Stimulated activated CD8-positive, alpha-beta memory T cell treated with anti-CD3 and anti-CD28 coated beads, Interleukin-15, amount 100 ng/mL, for 24 hours (primary cell): ENCODE results near the gene CTLA4.

Experiments
- DNase-seq: peaks from one replicate; pipeline ENCODE4 v3.0.0-alpha.2; 2020; ENCODE audit warnings: low read depth

The CTLA4 gene

DNA sequence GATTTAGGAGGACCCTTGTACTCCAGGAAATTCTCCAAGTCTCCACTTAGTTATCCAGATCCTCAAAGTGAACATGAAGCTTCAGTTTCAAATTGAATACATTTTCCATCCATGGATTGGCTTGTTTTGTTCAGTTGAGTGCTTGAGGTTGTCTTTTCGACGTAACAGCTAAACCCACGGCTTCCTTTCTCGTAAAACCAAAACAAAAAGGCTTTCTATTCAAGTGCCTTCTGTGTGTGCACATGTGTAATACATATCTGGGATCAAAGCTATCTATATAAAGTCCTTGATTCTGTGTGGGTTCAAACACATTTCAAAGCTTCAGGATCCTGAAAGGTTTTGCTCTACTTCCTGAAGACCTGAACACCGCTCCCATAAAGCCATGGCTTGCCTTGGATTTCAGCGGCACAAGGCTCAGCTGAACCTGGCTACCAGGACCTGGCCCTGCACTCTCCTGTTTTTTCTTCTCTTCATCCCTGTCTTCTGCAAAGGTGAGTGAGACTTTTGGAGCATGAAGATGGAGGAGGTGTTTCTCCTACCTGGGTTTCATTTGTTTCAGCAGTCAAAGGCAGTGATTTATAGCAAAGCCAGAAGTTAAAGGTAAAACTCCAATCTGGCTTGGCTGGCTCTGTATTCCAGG lies at the start of gene CTLA4:
TSS of gene CTLA4 (plus strand) at position 211 of the 640 bp plus-strand sequence. CDS start at position 383, 172 bp downstream.
- DNase-seq = no peak

DNA sequence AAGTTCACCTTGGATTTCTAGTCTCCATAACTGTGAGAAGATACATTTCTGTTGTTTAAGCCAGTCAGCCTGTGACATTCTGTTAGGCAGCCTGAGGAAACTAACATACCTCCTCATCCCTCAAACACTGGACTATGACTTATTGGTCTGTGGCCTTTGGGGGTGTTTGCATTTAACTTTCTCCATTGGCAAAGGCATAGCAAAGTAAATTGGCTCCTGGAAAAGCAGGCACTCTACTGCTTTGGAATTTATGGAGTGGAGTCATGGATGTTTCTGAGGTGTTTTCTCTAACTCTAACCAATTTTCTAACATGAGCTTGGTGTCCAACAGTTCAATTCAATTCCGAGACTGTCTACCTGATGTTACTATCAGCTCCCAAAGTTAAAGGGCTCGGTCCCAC lies 48.9 kb upstream of the CTLA4 start:
- no peak for DNase-seq

DNA sequence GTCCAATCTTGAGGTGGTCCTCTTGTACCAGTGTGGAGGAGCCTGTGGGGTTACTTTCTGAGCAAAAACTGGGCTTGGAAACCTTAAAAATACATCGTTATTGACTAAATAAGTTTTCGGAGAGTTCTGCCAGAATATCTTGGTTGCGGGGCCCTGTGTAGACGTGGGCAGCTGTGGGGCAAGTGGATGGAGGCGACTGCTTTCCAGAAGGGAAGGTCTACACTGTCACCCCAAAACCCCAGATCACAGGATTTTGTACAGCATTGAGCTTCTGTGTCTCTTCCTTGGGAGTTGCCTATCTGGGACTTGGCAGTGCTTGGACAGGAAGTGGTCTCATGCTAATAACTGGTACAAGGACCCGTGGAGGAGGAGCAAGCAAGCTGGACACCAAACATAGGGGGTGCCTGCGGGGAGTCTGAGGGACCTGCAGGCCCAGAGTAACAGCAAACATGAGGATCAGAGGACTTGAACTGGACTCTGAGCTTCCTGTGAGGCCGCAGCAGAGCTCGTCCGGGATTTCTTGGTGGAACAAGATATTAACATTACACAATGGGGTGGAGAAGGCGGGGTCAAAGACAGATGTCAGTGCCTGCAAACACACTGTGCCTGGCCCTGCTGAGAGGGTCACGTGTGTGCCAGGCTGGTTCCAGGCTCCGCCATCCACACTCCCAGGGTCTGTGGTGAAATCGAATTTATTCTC lies 48.0 kb upstream of the CTLA4 start:
- DNase-seq = no peak

DNA sequence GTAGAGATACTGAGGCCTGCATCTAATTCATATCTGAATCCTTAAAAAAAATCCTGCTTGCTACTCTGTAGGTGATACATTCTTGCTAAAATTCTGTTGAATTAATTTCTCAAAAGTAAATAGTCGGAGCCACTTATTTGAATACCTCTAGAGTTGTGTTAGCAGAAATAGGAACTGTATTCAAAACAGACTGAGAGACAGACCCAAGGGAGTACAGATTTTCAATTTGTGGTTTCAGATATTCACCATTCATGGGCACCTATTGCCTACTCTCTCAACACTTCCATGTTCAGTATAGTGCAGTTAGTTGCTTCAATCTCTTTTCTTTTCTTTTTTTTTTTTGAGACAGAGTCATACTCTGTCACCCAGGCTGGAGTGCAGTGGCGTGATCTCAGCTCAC lies 46.6 kb upstream of the CTLA4 start:
- no peak for DNase-seq

DNA sequence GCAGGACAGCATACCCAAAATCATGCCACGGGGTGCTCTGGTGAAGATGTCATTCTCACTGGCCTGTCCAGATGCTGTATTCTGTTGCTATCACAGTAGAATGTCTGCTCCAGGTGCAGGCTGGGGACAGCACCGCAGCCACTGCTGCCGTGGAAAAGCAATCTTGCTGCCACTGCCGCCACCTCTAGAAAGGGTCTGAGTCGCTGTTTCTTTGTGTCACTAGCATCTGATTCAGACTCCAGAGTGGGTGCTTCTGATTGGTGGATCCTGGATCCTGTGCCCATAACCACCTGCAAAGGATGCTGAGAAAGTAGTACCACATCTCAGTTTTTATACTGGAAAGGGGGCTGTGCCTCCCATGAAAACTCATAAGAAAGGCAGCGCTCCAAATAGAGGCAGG lies 45.3 kb upstream of the CTLA4 start:
- DNase-seq = no peak

DNA sequence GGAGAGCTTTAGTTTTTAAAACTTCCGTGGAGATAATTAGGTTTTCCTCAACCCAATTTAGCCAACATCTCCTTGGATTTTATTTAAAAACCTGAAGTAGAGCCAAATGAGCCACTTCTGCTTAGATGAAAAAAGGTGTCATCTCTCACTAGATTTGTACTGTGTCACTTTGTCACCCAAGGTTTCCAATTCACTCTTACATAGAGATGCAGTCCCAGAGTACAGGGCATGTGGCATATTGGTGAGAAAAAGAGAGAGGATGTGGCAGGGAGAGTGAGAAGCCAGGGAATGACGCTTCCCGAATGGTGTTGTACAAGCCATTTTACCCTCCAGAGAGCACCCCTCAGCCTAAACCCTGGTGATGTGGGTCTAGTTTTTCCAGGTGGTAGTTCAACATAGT lies 44.4 kb upstream of the CTLA4 start:
- no peak for DNase-seq

DNA sequence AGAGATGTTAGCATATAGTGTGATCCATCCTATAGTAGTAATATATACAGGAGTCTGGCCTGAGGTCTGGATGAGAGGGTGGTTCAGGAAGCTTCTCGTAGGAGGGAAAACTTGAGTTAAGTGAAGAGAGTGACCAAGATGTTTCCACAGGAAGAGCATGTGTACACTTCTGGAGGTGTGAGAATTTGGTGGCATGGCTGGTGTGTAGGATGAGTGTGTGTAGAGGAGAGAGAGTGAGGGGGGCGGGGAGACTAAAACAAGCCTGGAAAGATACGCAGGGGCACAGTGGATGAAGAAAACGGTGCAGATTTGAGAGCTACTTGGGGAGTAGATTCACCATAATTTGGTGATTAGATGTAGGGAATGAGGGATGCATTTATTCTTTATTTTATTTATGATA lies 43.5 kb upstream of the CTLA4 start:
- DNase-seq = no peak

DNA sequence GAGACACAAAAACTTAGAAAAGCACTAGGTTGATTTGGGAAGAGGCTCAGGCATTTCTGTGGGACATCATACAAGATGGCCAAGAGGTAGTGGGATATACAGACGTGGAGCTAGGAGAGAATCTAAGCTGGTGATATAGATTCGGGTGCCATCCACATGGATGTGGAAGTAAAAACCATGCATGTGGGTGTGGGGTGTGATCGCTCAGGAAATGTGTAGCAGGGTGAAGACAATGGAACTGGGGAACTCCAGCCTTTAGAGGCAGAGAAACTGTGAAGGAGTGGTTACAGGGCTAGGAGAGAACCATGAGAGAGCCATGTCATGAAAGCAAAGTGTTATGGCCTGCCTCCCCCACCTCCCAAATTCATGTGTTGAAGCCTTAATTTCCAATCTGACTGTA lies 43.0 kb upstream of the CTLA4 start:
- no peak for DNase-seq

DNA sequence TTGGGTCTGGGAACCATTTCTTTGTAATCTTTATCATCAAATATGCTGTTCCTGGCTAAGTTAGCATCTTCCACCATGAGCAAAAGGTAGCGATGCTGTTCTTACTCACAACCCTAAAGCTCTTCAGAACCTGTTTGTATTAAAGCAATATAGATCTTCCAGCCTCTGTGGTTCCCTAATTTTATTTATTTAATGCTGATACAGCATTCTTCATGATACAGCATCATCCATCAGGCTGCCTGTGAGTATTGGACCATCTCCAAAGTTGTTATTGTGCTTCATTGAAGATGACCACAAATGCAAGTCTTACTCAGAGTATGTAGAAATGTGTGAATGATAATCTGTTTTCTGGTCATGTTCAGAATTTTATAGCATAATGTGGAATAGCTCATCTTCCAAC lies 40.9 kb upstream of the CTLA4 start:
- DNase-seq = no peak

DNA sequence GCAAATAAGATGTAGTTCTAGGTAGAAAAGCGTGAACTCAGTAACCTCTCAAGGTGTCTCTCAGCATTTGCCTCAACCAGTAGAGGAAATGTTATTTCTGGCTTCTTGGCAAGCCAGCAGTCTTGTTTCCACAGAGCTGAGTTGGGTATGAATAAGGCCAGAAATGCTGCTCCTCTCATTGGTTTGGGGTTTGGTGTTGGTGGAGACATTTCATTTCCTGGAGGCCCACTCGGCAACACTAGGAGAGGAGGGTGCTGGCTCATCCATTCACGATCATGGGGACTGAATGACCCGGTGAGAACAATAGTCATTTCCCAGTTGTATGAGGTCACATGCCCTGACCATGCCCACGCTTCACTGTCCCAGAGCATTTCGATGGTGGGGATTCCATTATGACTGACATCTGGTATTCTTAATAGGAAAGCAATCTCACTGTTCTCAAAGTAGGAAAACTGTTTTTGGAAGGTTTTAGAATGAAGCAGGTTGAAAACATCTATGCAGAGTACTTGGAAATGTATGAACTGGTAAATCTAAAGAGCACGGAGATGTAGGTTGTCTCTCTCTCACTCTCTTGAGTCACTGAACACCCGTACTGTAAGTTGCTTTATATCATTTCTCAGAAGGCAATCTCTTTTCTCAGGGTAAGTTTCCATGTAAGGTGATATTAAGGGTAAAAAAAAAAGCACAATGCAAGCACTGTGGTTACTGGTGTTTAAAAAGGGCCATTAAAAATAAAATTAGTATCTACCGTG lies 37.1 kb upstream of the CTLA4 start:
- DNase-seq = no peak

DNA sequence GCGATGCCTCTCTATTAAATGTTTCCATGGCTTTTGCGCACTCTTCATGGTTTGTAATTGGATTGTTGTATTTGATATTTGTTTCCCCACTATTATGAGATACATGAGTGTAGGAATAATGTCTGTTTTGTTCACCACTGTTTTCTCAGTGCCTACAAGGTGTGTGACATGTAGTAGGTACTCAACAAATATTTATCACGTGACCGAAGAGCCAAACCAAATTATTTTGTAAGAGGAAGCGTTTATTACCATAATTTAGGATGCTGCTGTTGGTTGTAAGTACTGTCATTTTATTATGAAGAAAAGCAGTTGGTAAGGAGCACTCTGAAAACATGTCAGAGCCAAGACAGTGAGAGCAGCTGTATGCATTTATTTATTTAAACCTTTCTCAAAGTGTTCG lies 32.2 kb upstream of the CTLA4 start:
- DNase-seq = no peak

DNA sequence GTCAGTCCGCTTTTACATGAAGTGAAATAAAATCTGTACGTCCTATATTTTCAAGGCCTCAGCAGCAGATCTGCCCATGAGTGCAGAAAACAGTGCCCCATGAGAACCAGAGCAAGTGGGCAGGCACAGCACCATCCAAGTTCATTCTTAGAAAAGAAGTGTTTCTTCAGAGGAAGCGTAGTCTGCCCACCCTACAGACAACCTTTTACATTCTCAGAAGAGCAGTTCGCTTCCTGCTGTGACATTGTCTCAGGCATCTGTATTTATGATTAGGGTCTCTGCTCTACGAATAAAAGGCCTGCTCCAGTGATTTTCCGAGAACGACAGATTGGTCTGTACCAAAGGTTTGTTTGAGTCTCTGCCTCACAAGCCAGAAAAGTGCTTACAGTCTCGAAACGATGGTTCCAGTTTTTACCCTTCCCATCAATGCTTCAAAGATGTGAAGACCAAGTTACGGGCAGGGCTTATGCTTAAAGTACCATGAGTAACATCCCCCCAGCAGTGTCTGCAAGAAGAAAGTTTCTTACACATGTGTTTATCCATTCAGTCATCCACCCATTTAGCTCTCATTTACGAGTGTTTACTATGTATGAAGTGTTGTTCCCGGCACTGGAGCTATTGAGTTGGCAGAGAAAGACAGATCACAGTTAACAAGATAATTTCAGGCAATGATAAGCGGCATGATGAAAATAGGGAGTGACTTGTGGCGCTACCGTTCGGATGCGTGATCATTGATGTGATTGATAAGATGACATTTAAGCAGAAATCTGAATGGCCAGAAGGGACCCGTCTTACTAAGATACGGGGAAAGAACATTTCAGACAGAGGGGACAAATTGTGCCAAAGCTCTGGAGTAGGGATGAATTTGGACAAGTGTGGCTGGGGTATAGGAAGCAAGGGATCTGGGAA lies 31.4 kb upstream of the CTLA4 start:
- DNase-seq = no peak

DNA sequence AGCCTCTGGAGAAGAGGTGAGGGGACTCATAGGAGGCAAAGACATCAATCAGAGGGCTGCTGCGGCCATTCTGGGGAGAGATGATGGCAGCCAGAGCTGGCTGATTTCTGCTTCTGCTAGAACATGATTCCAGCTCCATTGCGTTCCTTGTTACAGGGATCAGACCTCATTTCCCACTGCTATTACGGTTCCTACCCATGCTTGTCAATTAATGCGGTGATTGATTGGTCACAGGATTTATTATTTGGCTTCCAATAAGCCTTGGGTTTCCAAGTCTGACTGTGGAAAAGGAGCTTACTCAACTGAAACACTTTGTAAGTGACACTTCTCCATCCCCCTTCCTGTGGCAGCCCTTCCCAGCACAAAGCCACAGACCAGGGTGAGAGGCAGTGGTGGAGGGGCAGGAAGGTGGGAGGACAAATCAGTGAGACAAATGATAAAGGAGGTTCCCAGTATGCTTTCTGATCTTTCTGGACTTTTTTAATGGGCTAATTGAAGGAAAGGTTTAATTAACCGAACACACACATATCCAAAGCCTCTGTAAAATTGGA lies 26.8 kb upstream of the CTLA4 start:
- no peak for DNase-seq

DNA sequence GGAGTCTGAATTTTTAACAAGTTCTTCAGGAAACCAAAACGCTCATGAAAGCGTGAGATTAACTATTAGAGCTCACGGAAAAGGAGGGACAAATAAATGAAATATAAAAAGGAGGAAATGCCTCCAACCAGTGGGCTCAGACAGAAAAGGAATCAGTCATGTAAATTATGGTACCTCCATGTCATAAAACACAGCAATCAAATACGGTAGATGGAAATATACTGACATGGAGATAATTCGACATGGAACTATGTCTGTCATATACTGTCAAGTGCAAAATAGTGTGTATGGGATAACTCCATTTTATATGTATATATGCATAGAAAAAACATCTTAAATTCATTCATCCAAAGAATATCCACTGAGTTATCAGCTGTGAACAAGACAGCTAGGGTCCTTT lies 25.9 kb upstream of the CTLA4 start:
- no peak for DNase-seq

DNA sequence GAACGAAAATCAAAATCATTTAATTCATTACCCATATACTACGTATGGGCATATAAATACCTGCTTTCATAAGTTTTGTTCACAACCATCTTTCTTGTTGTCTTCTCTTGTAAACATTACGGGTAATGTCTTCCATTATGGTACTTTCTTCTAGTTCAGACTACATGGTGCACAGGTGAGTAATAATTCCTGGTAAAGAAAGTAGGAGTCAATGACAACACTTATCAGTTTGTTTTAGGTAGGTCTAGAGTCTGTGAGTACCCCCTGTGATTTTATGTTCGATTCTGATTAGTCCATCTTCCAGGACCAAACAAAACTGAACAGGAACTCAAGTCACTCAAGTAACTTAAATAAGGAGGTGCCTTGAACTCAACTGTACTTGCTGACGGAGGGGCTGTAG lies 25.2 kb upstream of the CTLA4 start:
- no peak for DNase-seq

DNA sequence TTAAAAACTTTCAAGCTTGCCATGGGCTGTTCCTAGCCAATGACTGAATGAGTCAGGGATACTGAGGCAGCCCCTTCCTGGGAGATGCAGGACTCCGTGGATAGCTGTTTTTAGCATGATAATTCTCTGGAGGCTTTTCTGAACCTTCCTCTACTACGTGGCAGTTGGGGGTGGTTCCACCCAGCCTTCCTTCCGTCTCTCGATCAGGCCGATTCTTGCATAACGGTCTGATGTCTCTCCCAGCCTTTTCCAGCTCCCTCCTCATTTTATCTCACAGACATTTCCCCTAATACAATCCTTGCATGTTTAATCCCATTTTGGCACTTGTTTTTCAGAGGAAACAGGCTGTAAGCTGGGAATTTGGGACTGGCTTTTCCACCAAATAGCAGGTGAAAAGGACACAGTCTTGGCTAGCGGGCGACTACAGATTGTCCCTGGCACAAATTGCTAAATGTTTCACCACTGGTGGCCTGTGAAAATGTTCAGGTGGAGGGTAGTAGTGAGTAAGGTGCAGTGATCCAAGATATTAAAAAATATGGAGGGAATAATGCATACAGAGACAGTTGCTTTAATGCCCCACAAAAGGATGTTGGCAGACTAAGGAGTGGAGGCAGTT lies 21.0 kb upstream of the CTLA4 start:
- DNase-seq = no peak

DNA sequence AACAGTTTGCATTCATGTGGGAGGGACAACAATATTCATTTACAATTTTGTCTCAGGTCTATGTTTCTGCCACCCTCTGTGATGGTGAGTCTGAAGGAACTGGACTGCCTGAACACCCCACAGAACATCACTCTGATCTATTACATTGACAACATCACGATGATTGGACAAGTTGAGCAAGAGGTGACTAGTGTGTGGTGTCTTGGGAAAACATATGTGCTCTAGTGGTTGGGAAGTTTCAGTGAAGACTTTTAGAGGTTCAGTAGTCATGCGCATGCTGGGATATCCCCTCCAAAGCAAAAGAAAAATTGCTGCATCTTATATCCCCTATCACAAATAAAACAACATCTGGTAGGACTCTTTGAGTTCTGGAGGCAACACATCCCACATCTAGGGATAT lies 18.6 kb upstream of the CTLA4 start:
- DNase-seq = no peak

DNA sequence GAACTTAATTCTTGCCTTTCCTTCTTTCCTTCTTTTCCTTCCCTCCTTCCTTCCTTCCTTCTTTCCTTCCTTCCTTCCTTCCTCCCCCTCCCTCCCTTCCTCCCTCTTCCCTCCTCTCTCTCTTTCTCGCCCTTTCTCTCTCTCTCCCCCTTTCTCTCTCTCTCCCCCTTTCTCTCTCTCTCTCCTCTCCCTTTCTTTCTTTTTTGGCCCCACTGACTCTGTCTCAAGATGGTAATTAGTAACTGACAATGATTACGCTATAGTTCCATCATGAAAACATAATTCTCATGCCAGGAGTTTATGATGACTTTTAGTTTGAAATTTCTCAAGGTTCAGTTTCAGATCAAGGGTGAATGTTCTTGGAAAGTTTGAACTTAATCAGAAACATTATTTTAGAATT lies 14.8 kb upstream of the CTLA4 start:
- DNase-seq = no peak

DNA sequence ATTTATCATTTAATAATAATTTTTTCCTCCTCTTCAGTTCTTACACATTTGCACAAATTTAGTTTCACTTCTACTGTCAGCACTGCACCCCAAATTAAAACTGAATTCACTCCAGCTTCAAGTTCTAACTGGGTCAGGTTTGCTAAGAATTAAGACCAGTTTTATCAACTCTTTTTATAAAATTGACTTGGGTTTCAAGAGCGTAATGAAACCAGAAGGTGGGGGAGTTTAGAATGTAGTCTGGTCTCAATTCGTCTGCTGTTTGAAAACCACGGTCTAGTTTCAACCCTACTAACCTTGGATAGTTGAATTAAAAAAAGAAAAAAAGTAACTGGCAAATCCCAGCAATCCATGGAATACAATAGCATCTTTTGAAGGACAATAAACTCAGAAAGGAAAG lies 14.3 kb upstream of the CTLA4 start:
- DNase-seq = no peak

DNA sequence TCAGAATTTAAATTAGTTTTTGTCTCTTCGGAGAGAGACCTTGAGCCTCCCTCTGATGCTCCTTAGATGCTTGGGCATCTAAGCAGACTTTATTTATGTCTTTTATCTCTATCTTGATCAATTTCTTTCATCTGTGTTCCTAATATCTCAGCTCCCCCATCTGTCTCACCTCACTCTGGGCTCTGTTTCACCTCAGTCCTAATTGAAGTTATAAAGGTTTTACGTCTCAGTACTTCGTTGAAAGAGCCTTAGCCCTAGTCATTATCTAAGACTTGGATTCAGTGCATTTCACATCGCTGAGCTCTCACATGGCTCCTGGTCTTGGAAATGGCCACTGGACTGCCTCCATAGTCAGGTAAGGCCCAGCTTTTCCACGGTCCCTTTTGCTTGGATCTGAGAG lies 13.8 kb upstream of the CTLA4 start:
- no peak for DNase-seq

DNA sequence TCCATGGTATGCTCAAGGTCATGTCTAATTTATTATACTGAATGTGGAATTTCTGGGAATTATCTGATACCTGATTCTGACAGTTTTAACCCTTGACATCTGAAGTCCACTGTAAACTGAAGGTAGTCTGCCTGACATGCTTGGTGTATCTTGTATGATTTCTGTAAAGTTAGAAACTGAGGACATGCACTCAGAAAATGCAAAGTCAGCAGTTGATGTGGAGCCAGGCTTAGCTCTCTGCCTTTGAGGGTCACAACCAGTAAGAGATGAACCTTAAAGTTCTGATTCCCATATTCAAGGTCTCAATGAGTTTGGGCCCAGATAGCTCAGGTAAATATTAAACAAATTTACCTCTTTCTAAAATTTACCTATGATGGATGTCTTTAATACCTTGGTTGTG lies 12.3 kb upstream of the CTLA4 start:
- no peak for DNase-seq

DNA sequence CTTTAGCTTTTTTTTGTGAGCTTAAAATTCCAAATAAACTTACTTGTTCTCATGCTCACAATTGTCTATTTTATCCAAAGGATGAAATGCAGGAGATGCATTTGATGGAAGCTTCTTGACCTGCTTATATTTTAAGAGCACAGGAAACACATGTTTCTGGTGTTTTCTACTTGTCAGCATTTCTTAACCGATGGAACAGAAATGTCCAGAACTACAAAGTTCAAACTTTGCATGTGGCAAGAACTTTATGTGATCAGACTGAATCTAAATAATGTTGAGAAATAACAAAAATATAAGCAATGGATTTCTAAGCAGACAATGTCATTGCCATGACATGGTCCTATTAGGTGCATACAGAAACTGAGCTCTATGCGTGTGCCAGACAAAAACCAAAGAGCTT lies 9.9 kb upstream of the CTLA4 start:
- no peak for DNase-seq
